RPMI8226 (cell line): ENCODE results near the gene PIGR.

Experiments
- DNase-seq: peaks from one replicate; pipeline ENCODE4 v3.0.0-alpha.2; 2015

Gene PIGR, protein sequence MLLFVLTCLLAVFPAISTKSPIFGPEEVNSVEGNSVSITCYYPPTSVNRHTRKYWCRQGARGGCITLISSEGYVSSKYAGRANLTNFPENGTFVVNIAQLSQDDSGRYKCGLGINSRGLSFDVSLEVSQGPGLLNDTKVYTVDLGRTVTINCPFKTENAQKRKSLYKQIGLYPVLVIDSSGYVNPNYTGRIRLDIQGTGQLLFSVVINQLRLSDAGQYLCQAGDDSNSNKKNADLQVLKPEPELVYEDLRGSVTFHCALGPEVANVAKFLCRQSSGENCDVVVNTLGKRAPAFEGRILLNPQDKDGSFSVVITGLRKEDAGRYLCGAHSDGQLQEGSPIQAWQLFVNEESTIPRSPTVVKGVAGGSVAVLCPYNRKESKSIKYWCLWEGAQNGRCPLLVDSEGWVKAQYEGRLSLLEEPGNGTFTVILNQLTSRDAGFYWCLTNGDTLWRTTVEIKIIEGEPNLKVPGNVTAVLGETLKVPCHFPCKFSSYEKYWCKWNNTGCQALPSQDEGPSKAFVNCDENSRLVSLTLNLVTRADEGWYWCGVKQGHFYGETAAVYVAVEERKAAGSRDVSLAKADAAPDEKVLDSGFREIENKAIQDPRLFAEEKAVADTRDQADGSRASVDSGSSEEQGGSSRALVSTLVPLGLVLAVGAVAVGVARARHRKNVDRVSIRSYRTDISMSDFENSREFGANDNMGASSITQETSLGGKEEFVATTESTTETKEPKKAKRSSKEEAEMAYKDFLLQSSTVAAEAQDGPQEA

DNA sequence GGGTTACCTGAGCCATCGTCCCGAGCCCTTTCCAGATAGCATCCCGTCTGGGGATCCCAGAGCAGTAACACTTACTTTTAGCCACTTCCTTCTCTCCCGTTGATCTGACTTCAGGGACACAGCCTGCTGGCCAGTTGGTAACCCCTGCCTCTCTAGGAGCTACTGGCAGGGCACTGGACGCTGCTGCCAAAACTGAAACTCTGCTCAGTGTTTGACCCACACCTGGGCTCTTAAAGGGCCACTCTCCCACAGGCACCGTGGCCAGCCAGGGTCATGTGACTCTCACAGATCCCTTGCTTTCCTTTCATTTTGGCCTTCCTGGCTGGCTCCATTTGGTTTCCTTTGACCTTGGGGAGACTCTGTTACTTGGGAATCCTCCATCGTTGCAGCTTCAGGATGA, at the start of gene PIGR:
Gene PIGR (minus strand): TSS at position 206 of the 400 bp plus-strand sequence. CDS start 5,935 bp downstream, outside the sequence.
- no peak for DNase-seq

DNA sequence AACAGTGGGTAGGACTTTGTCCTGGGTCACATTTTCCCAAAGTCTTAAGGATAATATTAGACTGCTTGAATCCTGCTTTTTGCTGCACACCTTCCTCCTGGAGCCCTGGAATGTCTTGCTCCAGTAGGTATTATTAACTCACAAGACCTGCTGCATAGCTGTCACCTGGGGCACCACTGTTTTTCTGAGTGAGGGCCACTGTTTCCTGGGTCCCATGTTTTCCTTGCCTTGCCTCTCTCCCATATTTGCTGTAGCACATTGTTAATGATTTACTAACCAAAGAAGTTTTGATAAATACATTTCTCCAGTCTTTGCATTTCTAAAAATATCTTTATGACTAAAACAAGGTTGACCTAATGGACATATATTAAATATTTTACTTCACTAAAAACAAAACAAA, 46.5 kb upstream of the PIGR start:
- DNase-seq: no peak

DNA sequence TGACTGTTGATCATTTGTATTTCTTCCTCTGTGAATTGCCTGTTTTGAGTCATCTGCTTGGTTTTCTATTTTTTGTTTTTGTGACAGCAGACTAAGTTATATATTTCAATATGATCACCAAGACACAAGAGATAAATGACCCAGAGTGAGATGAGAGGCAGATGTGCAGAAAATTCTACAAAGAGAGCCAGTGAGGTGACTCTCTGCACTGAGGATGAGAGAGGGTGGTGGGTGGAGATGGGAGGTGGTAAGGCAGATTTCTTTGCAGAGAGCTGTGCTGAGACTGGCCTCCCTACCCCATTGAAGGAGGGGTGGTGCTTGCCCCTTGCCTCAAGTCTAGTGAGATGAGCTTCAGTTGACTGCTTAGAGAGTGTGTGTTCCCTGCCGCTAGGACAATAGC, 41.6 kb upstream of the PIGR start:
- DNase-seq: no peak

DNA sequence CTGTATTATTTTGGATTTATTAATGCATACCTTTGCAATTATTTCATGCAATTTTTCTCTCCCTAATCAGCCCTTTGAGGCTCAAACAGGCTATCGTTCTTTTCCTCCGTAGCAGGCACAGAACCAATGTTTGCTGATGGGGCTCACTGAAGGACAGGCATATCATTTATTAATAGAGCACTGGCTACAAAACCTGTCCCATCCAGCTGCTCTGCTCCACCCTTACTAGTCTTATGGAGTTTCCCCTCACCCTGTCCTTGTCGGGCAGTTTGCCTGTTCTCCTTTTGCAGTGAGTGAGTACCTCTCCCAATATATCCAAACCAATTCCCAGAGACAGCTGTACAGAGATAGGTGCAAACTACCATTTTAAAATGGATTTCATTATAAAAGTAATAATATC, 40.6 kb upstream of the PIGR start:
- no peak for DNase-seq

DNA sequence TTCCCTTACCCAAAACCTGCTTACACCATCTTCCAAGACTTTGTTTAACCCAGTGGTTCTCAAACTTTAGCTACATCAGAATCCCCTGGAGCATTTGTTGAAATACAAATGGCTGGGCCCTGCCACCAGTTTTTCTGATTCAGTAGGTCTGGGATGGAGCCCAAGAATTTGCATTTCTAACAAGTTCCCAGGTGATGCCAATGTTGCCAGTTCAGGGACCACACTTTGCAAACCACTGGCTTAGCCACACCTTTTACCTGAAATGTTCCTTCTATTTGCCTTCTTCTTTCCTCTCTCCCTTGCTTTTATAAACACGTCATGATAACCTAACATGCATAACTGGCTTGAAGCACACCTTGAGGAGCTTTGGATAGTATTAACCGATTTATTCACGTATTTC, 40.1 kb upstream of the PIGR start:
- DNase-seq: no peak

DNA sequence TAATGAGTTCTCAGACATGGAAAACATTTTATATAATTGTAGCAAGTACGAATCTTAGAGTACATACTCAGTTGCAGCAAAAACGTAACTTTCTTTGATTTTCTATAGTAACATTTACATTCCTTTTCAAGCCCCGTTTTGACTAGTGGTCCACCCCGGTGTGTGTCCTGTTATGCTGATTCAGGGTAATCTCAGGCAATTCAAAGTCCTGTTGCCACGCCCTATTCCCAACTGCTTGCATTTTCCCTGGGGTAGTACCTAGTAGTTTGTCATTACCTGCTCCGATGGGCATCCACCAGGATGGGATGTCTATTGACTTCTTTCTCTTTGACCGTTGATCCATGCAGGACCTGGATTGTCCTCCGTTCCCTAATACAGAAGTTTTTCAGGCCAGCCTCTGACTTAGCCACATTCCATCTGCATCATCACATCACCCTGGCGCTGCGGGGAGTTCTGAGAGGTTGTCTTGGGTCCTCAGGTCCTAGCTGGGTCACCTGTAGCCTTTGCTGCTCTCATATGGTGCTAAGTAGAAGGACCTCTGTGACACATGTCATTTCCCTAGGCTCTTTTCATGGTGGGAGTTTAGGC, 39.0 kb upstream of the PIGR start:
- DNase-seq: no peak

DNA sequence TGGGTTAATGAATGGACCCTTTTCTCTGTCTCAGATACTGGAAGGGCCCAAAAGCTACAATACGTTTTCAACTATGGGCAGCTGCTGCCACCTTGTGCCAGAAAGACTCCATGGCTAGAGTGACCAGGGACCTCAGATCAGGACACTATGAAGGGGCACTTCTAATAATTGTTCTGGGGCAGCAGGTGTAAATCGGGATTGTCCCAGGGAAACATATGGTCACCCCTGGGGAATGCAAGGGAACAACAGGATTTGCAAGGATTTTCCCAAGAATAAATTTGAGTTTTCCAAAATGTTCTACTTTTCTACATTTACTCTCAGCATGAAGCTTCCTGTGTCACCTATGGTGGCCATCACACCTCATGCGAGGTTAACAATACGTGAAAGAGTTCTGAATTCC, 36.0 kb upstream of the PIGR start:
- peak; percentile 67 for DNase-seq

DNA sequence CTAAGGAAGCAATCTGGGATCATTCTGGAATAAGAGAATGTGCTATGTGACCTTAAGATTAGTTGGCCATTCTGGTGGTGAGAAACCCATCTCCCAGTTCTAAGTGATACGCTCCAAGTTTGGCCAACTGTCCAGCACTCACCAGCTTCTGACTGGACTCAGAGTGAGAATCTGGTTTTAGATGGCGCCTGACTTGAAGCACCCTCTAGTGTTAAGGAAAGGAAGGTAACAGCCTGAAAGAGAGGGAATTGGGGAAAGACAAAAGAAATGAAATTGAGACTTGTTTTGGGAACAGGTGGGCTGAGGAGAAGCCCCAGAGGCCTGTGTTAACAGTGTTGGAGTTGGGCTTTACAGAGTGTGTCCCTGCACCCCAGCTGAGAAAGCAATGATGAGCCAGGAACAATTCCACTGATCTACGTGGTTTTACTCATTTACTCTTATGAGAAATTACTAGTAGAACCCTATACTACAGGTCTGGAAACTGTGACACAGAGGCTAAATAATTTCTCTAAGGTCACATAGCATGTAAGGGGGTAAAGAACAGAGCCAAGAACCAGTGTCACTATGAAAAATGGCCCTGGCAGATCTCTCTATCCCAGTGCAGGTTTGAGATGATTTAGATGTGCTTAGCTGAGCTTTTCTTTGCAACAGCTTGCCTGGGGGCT, 33.2 kb upstream of the PIGR start:
- peak; percentile 29 for DNase-seq

DNA sequence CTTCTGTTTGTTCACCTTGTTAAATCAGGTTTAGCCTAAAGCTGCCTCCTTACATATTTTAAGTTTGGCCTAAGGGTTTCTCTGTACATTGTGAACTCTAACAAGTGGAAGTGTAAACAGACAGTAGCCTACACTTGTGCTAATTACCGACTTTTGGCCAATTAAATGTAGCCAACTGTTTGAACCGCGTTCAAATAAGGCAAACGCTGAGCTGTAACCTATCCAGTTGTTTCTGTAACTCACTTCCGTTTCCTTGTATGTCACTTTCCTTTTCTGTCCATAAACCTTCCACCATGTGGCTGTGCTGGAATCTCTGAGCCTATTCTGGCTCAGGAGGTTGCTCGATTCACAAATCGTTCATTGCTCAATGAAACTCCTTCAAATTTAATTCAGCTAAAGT, 32.0 kb upstream of the PIGR start:
- no peak for DNase-seq

DNA sequence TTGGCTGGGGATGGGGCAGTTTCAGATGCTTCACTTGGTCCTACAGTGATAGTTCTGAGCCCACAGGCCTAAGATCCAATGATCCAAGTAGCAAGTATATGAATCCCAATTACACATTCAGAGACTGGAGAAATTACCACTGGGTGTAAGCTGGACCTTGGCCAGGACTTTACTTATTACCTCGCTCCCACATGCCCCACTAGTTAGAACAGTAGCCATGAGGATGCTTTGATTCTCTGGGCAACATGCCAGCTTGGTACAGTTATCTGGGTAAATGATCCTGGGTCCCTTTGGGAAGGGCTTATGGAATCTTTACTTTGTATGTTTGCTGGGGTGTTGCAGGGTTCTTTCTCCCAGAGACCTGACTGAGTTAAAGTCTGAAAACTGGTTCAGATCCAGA, 29.0 kb upstream of the PIGR start:
- no peak for DNase-seq

DNA sequence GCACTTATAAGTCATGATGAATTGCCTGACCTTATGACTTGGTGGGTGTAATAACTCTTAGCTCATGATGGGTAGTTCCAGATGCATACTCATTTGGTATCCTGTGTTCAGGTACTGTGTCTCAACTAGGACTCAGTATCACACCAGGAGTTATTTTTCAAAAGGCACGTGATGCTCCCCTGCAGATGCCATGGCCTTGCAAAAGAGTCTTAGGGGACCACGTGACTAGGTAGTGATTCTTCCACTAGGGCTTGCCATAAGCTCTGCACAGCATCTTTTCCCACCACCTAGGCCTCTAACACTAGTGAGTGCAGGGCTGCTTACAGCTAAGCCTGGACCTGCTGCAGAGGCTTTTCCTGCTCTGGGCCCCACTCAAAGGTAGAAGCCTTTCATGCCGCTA, 27.9 kb upstream of the PIGR start:
- no peak for DNase-seq

DNA sequence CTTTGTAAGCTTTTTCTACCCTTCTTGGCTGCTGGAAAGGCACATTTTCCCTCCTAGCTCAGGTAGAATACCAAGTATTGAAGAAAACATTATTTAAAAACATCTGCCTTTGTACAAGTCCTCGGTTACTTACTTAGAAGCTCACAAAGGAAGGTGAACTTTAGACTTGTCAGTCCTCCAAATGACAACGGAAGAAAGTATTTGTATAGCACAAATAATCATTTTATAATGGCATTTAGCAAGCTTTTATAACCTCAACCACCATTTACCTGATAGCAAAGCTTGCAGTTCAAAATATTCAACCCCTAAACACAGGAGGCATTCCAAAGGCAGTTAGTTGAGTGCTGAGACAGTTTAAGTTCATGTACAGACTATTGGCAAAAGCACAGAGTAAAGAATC, 26.5 kb upstream of the PIGR start:
- DNase-seq: no peak

DNA sequence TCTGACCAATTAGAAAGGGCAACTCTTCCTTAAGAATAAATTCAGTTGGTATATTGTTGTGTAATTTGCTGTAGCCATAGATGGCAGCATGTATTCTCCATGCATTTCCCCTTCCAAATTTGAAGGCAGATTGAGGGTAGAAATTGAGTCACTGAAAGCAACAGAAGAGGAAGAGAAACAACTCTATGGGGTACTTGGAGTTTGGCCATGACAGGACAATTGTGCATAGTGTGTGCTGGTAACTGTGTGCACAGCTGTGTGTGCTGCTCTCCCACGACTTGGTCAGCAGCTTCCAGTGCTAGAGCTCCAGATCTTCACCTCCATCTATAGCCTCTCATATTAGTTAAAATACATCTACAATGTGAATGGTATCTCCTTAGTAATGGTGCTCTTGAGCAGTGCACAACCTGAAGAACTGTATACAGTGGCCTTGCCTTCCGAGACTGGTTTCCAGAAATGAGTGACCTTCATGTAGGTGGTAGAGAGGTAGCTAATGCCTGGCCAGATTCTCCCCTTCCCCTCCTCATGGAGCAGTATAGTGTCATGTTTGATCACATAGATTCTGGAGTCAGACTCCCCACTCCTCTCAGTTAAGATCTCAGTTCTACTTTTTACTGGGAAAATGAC, 24.9 kb upstream of the PIGR start:
- DNase-seq: peak; percentile 61

DNA sequence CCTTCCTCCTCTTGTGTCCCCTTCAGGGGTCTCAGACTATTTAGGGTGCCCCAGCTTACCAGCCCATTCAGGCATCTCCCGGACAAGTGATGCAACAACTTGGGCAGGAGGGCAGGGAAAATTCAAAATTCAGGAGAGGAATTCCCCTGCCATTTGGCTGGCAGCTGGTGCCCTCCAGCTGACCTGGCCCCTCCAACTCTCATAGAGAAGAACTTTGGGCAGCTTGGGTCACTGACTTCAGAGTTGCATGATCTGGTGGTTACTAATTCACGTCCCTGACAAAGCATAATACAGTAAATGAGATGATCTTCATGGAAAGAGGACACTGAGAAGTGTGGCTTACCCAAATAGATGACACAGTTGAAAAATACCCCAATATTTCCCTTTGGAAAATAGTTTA, 24.2 kb upstream of the PIGR start, which contains the start of gene FCAMR:
Gene FCAMR (minus strand): TSS at position 15 of the 400 bp plus-strand sequence. CDS start 335 bp downstream, outside the sequence.
- DNase-seq: no peak

DNA sequence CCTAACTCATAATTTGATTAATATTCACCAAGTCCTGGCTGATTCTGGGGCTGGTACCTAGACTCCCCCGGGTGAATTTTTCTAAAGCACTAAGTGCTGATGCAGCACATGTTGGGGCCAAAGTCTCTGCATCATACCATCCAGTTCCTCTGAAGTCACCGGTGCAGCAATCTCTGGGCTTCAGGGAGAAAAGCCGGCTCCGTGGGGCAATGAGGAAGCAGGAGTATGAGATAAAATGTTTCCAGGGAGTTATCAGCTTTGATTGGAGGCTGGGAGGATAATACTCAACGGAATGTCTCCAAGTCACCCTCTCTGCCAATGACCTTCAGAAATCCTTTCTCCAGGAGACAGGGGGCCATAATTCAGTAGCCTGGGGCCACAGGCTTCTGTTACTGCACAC, 22.8 kb upstream of the PIGR start:
- DNase-seq: no peak

DNA sequence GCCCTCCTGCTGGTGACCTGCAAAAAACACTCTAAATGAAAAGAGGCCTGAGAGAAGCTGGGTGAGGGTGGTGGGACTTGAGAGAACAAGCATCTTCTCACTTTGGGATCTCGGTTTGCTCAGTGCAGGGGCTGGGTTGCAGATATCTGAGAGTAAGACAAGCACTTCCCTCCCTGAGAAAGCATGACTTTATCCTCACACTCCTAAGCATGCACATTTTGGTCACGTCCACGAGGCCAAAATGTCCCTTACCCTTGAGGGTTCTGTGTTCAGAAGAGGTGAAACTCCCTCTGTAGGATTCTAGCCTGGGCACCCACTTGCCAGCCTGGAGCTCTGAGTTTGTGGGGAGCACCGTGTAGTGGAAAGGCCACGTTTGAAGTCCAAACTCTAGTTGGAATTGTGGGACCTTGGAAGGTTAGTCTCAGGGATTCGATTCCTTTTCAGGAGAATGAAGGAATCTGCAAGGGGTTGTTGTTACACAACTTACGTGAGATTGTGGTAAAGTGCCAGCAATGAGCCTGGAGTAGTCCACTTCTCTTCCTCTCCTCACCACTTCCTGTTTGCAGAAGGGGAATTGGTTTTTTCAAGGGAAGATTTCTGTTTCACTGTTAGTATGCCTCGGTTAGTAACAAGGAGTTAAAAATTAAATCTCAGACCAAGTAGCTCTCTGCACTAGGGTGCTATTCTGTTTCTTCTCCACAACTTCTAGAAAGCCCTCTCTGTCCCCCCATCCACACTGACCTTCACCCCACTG, 21.0 kb upstream of the PIGR start:
- DNase-seq: no peak

DNA sequence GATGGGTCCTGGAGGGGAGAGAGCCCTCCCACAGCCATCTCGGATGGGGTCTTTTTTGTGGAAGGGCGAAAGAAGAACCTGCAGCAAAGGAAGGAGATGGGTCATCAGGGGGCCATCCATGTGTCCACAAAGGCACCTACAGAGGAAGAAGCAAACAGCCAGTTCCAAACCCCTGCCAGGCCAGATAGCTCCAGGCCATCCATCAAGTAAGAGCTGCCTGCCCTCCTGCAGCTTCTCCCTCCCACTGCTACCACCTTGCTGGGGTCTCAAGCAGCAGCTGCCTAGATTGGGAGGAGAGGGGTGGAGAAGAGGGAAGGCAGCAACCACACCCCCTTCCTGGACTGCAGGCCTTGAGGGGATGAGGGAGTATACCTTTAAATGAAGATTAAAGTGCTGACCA, 19.5 kb upstream of the PIGR start:
- DNase-seq: no peak

DNA sequence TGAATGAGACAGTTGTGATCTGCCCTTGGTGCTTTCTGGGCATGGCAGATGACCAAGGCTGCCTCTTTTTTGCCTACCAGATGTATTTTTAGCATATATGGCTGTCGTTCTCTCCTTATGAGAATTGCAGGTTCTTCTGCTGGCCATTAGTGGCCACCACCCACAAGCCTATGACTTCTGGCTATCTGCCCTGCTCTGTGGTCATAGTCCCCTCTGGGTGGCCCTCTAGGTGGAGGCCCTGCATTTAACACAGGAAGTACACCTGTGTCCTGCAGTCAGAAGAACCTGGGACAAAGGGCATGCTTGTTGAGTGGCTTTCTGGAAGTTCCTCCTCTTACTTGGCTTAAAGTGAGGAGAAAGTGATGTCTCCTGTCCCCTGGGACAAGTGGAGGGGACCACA, 17.5 kb upstream of the PIGR start:
- peak; percentile 46 for DNase-seq

DNA sequence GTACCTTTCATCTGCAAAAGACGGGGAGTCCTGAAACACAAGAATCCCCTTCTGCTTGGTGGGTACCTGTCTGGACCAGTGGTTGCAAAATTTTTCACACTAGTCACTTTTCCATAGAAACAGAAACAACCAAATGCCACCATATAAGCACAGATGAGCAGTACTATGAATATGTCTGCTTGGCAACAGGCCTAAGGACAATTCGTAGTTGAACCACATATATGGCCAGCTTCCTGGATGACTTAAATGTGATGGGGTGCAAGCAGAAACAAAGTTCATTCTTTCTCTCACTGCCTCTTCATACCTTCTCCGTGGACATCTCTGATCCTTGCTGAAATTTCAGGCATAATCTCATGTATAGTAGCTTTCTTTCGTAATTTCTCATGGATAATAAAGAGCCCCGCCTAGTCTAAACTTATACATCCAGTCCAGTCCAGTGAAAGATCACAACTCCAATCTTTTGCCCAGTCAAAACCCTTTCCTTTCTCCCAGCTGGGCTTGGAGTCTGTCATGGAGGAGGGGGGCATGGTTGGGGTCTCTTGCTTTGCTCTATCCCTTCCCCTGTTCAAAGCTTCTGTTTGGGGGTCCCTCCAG, 16.9 kb upstream of the PIGR start:
- DNase-seq: no peak

DNA sequence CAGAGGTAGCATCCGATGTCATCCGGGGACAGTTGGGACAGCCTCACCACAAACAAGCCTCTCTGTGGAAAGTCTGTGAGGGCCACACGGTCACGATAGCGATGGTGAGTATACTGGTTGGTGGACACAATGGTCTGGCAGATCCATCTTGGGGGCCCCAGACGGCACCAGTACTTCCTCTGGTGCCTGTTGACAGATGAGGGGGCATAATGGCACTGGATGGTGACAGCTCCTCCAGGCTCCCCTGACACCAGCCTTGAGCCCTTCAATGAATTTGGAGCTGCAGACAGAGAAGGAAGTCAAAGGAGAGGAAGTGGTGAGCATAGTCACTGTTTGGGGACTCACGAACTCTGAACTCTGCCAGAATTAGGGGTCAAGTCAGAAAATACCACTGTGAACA, 16.0 kb upstream of the PIGR start:
- DNase-seq: no peak

DNA sequence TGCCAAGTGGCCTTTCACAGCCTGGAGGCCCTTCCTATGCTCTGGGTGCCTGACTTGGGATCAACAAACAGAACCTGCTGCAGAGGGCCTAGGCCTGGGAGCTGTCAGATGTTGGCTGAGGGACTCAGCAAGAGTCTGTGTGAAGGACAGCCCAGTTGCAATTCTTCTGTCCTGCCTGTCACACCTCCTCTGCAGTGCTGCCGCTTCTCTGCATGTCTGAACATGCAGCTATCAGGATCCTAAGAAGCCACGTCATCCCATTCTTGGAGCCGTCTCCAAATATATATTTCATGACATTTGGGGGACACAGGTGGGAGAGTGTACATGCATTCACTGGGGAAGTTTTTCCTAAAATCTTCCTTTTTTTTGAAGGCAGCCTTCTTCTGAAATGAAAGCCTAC, 15.4 kb upstream of the PIGR start:
- DNase-seq: no peak
